ACHN (cell line): ENCODE results near the gene PPP3R2.
"Not testable (repeated sequence)": the region's sequence is repeated elsewhere in the genome, so short reads cannot be mapped to it uniquely, and the experiment has no call there.

Experiments
- DNase-seq: peaks from one replicate; pipeline ENCODE4 v3.0.0-alpha.2; 2015
- in situ Hi-C: cut with HindIII; loops from 2 replicates; pipeline ENCODE4 v1.10.0; 2017; ENCODE audit warnings: low sequenced_read_pairs, low pct_ligation_motif_present, low pct_unique_long_range_greater_than_20kb

PPP3R2 gene

DNA sequence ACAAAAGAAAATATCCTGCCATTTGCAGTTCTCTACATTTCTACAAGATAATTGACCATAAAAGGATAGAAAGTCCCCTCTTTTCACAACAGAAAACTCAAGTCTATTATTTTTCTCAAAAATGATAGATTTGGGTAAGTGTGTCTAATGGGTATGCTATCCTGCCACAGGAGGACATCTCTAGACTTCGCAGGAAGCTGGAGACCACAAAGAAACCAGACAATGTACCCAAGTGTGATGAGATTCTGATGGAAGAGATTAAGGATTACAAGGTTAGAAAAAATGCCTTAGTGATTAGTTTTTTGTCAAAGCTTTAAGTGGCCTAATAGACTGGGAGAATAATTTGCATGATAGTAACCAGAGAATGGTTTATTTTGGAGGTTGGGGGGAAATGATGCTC, 33.0 kb downstream of the PPP3R2 start:
- no peak for DNase-seq
- in situ Hi-C loops: no loop called here

GRCh38 chr9:101549472-101550098, 45.2 kb downstream of the PPP3R2 start:
- DNase-seq, in situ Hi-C loops: not testable (repeated sequence)

DNA sequence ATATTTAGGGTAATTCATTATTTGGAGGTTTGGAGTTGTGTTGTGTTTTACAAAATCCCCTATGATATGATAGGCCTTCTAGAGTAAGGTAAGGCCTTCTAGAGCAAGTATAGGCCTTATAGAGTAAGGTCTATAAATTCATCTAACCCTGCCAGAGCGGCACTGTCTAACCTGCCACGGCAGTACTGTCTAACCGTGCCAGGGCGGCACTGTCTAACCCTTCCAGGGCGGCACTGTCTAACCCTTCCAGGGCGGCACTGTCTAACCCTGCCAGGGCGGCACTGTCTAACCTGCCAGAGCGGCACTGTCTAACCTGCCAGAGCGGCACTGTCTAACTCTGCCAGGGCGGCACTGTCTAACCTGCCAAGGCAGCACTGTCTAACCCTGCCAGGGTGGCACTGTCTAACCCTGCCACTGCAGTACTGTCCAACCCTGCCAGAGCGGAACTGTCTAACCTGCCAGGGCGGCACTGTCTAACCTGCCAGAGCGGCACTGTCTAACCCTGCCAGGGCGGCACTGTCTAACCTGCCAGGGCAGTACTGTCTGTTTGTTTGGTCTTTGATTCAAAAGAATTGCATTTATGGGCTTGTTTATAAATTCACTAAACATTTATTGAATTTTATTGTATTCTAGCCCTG, 51.6 kb downstream of the PPP3R2 start:
- DNase-seq: no peak
- in situ Hi-C loops: no loop called here
